ENCODE results near the gene SOHLH2.

SOHLH2 gene

GRCh38 chr13:36242761-36243160 lies 28.4 kb upstream of the SOHLH2 start:
- Histone ChIP-seq H3K27me3 (ENCODE audit: insufficient read depth, poor library complexity, severe bottlenecking) (no peaks in the 10 kb centered on the region), H3K4me3 (replicated peaks; ENCODE audit: insufficient read depth, low read length) (no peak overlapping the region), H3K27ac (replicated peaks) (no peak overlapping the region)
- DNase-seq (ENCODE audit: low read depth in 1 of 2, low spot score in 1 of 2): no peak
- TF ChIP-seq GABPA (IDR thresholded peaks at IDR 0.05; ENCODE audit: low read depth) (no peak), CTCF (IDR thresholded peaks at IDR 0.05; ENCODE audit: insufficient read depth, low read length) (no peak), REST (IDR thresholded peaks at IDR 0.05; ENCODE audit: insufficient replicate concordance, low read depth) (no peak), POLR2AphosphoS5 (IDR thresholded peaks at IDR 0.05; ENCODE audit: low read depth) (no peak)

GRCh38 chr13:36231236-36231635 lies 16.9 kb upstream of the SOHLH2 start:
- Histone ChIP-seq H3K27me3 (ENCODE audit: insufficient read depth, poor library complexity, severe bottlenecking) (no peaks in the 10 kb centered on the region), H3K4me3 (replicated peaks; ENCODE audit: insufficient read depth, low read length) (no peak overlapping the region), H3K27ac (replicated peaks) (no peak overlapping the region)
- no peak for TF ChIP-seq POLR2AphosphoS5 (IDR thresholded peaks at IDR 0.05; ENCODE audit: low read depth)
- no peak for TF ChIP-seq REST (IDR thresholded peaks at IDR 0.05; ENCODE audit: insufficient replicate concordance, low read depth)
- no peak for TF ChIP-seq CTCF (IDR thresholded peaks at IDR 0.05; ENCODE audit: insufficient read depth, low read length)
- no peak for TF ChIP-seq SPI1 (IDR thresholded peaks at IDR 0.05; ENCODE audit: borderline replicate concordance, low read depth)
- no peak for TF ChIP-seq GABPA (IDR thresholded peaks at IDR 0.05; ENCODE audit: low read depth)
- DNase-seq (ENCODE audit: low read depth in 1 of 2, low spot score in 1 of 2): no peak

- no peak for TF ChIP-seq GABPA (IDR thresholded peaks at IDR 0.05; ENCODE audit: low read depth)
- TF ChIP-seq POLR2AphosphoS5 (IDR thresholded peaks at IDR 0.05; ENCODE audit: low read depth): no peak
- TF ChIP-seq REST (IDR thresholded peaks at IDR 0.05; ENCODE audit: insufficient replicate concordance, low read depth): no peak
- TF ChIP-seq CTCF (IDR thresholded peaks at IDR 0.05; ENCODE audit: insufficient read depth, low read length): no peak
- no peak for TF ChIP-seq SPI1 (IDR thresholded peaks at IDR 0.05; ENCODE audit: borderline replicate concordance, low read depth)
- Histone ChIP-seq H3K27ac (replicated peaks) (no peak overlapping the region), H3K4me3 (replicated peaks; ENCODE audit: insufficient read depth, low read length) (no peak overlapping the region), H3K27me3 (ENCODE audit: insufficient read depth, poor library complexity, severe bottlenecking) (no peaks in the 10 kb centered on the region)
- no peak for DNase-seq (ENCODE audit: low read depth in 1 of 2, low spot score in 1 of 2)
Observed at GRCh38 chr13:36224730-36225129, 10.4 kb upstream of the SOHLH2 start.
